ENCODE measurements around the gene MCC.

MCC gene

GRCh38 chr5:113321276-113321675 is 167.0 kb downstream of the MCC start:
- Histone ChIP-seq H2AFZ (ENCODE audit: low read length) (peak overlapping the region; percentile 45), H3K9me2 (replicated peaks; ENCODE audit: insufficient read depth, low read length) (no peaks in the 10 kb centered on the region)
- DNase-seq = peak; percentile 41

DNA sequence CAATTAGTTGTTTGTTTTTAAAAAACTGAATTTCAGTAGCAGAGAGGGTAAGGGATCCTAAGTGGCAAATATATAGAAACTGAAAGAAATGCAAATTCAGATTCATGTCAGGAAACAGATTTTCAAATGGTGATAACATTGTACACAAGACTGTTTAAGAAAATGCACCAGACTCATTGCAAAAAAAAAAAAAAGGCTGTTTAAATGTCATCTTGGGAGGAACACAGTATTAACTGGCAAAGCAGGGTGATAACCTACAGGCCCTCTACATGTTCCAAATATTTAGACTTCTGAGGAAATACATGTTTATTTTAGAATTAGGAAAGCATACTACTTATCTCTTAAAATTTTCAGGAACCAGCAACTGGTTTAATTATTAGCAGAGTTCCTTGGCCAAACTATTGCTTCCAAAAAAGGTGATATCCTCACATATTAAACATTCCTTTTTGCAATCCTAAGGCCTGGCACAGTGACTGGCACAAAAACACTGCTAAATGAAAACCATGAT is 167.9 kb downstream of the MCC start:
- no peaks in the 10 kb centered on the region for H3K9me3 ChIP-seq (replicated peaks; ENCODE audit: insufficient read depth, low read length)
- H3K36me3 ChIP-seq (replicated peaks; ENCODE audit: insufficient read depth, low read length) = no peaks in the 10 kb centered on the region
- no peaks in the 10 kb centered on the region for H3K27me3 ChIP-seq (replicated peaks; ENCODE audit: insufficient read depth, low read length)
- peak overlapping the region; percentile 88 for H3K4me2 ChIP-seq (ENCODE audit: low read depth, low read length)
- no peak for TF ChIP-seq EZH2 (optimal IDR thresholded peaks at IDR 0.05; ENCODE audit: low read depth, low read length)
- TF ChIP-seq, protein P1, sequence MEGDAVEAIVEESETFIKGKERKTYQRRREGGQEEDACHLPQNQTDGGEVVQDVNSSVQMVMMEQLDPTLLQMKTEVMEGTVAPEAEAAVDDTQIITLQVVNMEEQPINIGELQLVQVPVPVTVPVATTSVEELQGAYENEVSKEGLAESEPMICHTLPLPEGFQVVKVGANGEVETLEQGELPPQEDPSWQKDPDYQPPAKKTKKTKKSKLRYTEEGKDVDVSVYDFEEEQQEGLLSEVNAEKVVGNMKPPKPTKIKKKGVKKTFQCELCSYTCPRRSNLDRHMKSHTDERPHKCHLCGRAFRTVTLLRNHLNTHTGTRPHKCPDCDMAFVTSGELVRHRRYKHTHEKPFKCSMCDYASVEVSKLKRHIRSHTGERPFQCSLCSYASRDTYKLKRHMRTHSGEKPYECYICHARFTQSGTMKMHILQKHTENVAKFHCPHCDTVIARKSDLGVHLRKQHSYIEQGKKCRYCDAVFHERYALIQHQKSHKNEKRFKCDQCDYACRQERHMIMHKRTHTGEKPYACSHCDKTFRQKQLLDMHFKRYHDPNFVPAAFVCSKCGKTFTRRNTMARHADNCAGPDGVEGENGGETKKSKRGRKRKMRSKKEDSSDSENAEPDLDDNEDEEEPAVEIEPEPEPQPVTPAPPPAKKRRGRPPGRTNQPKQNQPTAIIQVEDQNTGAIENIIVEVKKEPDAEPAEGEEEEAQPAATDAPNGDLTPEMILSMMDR (IDR thresholded peaks at IDR 0.05; ENCODE audit: low read length) = no peak
- no peak for TF ChIP-seq EZH2phosphoT487 (IDR thresholded peaks at IDR 0.05; ENCODE audit: low read length)
- peaks cover 27% of the 10 kb centered on the region for H3F3A ChIP-seq (ENCODE audit: insufficient read depth, low read length)
- no peak overlapping the region for H2AFZ ChIP-seq (ENCODE audit: low read length)
- peak overlapping the region; percentile 45; the same call in 1 of the 2 replicates for H3K9ac ChIP-seq (ENCODE audit: low read length)
- peak; percentile 62 for DNase-seq
- H4K20me1 ChIP-seq (ENCODE audit: insufficient read depth, low read length) = no peaks in the 10 kb centered on the region
- no peaks in the 10 kb centered on the region for H3K9me2 ChIP-seq (replicated peaks; ENCODE audit: insufficient read depth, low read length)
- peaks cover 36% of the 10 kb centered on the region for H3K4me1 ChIP-seq (ENCODE audit: low read length)
- peak overlapping the region; percentile 8 for H3K4me3 ChIP-seq (ENCODE audit: low read length)
- H3K79me2 ChIP-seq (ENCODE audit: low read length) = no peaks in the 10 kb centered on the region
- H3K27ac ChIP-seq (ENCODE audit: low read length) = peak overlapping the region; percentile 79

More at GRCh38 chr5:113321276-113321675, 167.0 kb downstream of the MCC start:
- no peaks in the 10 kb centered on the region for H3K27me3 ChIP-seq (replicated peaks; ENCODE audit: insufficient read depth, low read length)
- peak overlapping the region; percentile 45; the same call in 1 of the 2 replicates for H3K9ac ChIP-seq (ENCODE audit: low read length)
- H3K9me3 ChIP-seq (replicated peaks; ENCODE audit: insufficient read depth, low read length) = no peaks in the 10 kb centered on the region
- H3K27ac ChIP-seq (ENCODE audit: low read length) = peak overlapping the region; percentile 79; the same call in 1 of the 2 replicates
- peaks cover 27% of the 10 kb centered on the region for H3F3A ChIP-seq (ENCODE audit: insufficient read depth, low read length)
- peak overlapping the region; percentile 88 for H3K4me2 ChIP-seq (ENCODE audit: low read depth, low read length)
- no peaks in the 10 kb centered on the region for H3K79me2 ChIP-seq (ENCODE audit: low read length)
- TF ChIP-seq EZH2phosphoT487 (IDR thresholded peaks at IDR 0.05; ENCODE audit: low read length) = no peak
- TF ChIP-seq, protein P1 (IDR thresholded peaks at IDR 0.05; ENCODE audit: low read length) = 0 out of 2 replicates have a peak, but pooled peaks have one; percentile 13
- peak overlapping the region; percentile 8; the same call in 1 of the 2 replicates for H3K4me3 ChIP-seq (ENCODE audit: low read length)
- H3K4me1 ChIP-seq (ENCODE audit: low read length) = peaks cover 36% of the 10 kb centered on the region
- H3K36me3 ChIP-seq (replicated peaks; ENCODE audit: insufficient read depth, low read length) = no peaks in the 10 kb centered on the region
- H4K20me1 ChIP-seq (ENCODE audit: insufficient read depth, low read length) = no peaks in the 10 kb centered on the region

DNA sequence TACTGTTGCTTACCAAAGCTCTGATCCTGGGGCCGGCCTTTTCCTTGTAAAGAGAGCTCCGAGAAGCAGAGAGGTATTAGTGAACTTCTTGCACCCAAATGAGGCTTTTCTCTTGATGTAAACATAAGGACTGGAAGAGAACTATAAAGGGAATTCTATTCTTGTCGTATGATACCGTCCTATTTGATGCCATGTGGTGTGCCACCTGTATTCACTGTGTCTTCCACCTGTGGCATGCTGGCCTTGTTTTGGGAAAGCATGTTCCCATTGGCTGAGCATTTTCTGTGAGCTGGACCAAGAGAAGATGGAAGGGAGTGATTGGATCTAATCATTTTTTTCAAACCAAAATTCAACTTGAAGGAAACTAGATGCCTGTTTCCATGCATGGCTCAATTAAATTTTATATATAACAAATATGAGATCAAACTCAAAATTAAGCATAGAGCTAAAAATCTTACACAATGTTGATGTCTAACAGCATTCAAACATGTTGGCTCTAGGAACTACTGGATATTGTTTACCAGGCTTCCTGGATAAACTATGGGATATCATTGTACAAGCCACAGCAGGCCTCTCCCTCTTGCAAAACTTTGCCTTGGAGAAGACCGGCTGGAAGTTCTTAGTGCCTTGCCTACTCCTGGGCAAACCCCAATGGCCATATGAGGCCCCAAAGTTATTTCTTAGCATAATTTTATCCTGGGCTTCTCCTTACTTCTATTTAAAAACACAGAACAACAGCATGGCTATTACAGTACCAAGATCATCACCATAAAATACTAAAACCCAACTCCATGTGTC is 168.8 kb downstream of the MCC start:
- Histone ChIP-seq H3K9me2 (replicated peaks; ENCODE audit: insufficient read depth, low read length) (no peaks in the 10 kb centered on the region), H4K20me1 (ENCODE audit: insufficient read depth, low read length) (no peaks in the 10 kb centered on the region), H2AFZ (ENCODE audit: low read length) (no peak overlapping the region)

More for the DNA sequence above, 168.8 kb downstream of the MCC start:
- Histone ChIP-seq H3K27ac (ENCODE audit: low read length) (peak overlapping the region; percentile 79; the same call in 1 of the 2 replicates), H3K27me3 (replicated peaks; ENCODE audit: insufficient read depth, low read length) (no peaks in the 10 kb centered on the region), H3K9ac (ENCODE audit: low read length) (no peak overlapping the region), H3K4me1 (ENCODE audit: low read length) (peaks cover 36% of the 10 kb centered on the region), H3F3A (ENCODE audit: insufficient read depth, low read length) (peaks cover 27% of the 10 kb centered on the region), H3K4me3 (ENCODE audit: low read length) (0 out of 2 replicates have a peak overlapping the region, but pooled peaks have one; percentile 8), H3K79me2 (ENCODE audit: low read length) (no peaks in the 10 kb centered on the region), H3K36me3 (replicated peaks; ENCODE audit: insufficient read depth, low read length) (no peaks in the 10 kb centered on the region), H3K4me2 (ENCODE audit: low read depth, low read length) (peak overlapping the region; percentile 88), H3K9me3 (replicated peaks; ENCODE audit: insufficient read depth, low read length) (no peaks in the 10 kb centered on the region)
- no peak for DNase-seq
- TF ChIP-seq EZH2 (optimal IDR thresholded peaks at IDR 0.05; ENCODE audit: low read depth, low read length) = no peak

All from MM.1S (cell line).